GM10266 (cell line): ENCODE data around the gene GPC5.

ENCODE experiments used
- DNase-seq: peaks from one replicate; pipeline ENCODE4 v3.0.0; 2012; ENCODE audit errors: extremely low spot score
- CTCF ChIP-seq: IDR thresholded peaks from 2 replicates; pipeline ENCODE4 v1.5.1; 2012; ENCODE audit warnings: mild to moderate bottlenecking, low read depth; ENCODE audit not compliant: control insufficient read depth, insufficient read depth; ENCODE audit errors: missing control alignments

The GPC5 gene

GRCh38 chr13:91704398-91704797 lies 306.0 kb downstream of the GPC5 start:
- TF ChIP-seq CTCF: no peak

GRCh38 chr13:91708558-91708957 lies 310.1 kb downstream of the GPC5 start:
- TF ChIP-seq CTCF: no peak
- no peak for DNase-seq

More at GRCh38 chr13:91704398-91704797, 306.0 kb downstream of the GPC5 start:
- DNase-seq: no peak

- no peak for TF ChIP-seq CTCF
- DNase-seq: no peak
Observed at GRCh38 chr13:91709180-91709579, 310.8 kb downstream of the GPC5 start.

GRCh38 chr13:91710733-91711132 lies 312.3 kb downstream of the GPC5 start:
- TF ChIP-seq CTCF: no peak
- no peak for DNase-seq

- no peak for DNase-seq
- TF ChIP-seq CTCF: no peak
Observed at GRCh38 chr13:91714855-91715254, 316.4 kb downstream of the GPC5 start.

GRCh38 chr13:91716436-91717065 lies 318.1 kb downstream of the GPC5 start:
- no peak for DNase-seq
- TF ChIP-seq CTCF: no peak

GRCh38 chr13:91719033-91719432 lies 320.6 kb downstream of the GPC5 start:
- DNase-seq: no peak

More at GRCh38 chr13:91719033-91719432, 320.6 kb downstream of the GPC5 start:
- TF ChIP-seq CTCF: no peak
